ENCODE results near the gene TBC1D9B.

- TF ChIP-seq POLR2AphosphoS5 (IDR thresholded peaks at IDR 0.05; ENCODE audit: low read depth, low read length) (no peak), CTCF (IDR thresholded peaks at IDR 0.05 in 2 of 3, conservative IDR thresholded peaks at IDR 0.05 in 1 of 3; ENCODE audit: borderline replicate concordance in 1 of 3, insufficient read depth in 1 of 3, low read depth in 2 of 3, low read length in 2 of 3) (no peak), POLR2A (IDR thresholded peaks at IDR 0.05; ENCODE audit: borderline replicate concordance, extremely low read depth, insufficient read depth, insufficient read length) (no peak), EZH2 (IDR thresholded peaks at IDR 0.05) (no peak), RAD21 (IDR thresholded peaks at IDR 0.05; ENCODE audit: low read depth) (no peak), EGR1 (IDR thresholded peaks at IDR 0.05; ENCODE audit: low read depth) (no peak), SIN3A (IDR thresholded peaks at IDR 0.05; ENCODE audit: low read depth) (no peak), REST (IDR thresholded peaks at IDR 0.05; ENCODE audit: low read depth) (no peak), YY1 (IDR thresholded peaks at IDR 0.05; ENCODE audit: extremely low read depth, insufficient replicate concordance, low read depth, low read length) (no peak), MAX (IDR thresholded peaks at IDR 0.05) (no peak)
Observed at GRCh38 chr5:179882338-179882737, 25.4 kb downstream of the TBC1D9B start.

Data from HCT116 (cell line).